ENCODE measurements around the gene ASNS. TPM values are rescaled to one million over a fixed set of nuclear protein-coding genes. Genes with fewer than 3 reads are reported as not detected.
A peak's percentile ranks its signal among the peaks of the same experiment; 100 is the strongest.

Gene ASNS
- total RNA-seq, 1 experiment from 2014 or later = 95.1 TPM

DNA sequence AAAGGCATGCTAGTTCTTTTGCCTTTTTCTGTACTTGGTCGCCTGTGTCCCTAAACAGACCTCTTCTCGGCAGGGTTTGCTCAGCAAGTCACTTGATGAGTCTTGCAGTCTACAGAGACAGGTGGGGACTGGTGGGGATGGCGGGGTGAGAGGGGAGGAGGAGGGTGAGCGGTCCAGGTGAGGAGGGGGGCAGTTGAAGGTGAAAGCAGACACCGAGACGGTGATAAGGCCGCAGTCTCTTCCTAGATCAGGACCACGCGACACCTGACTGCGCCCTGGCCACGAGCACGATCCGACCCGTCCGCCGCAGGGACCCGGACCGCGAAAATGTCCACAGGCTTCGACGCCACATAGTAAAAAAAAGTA, 566 bp downstream of the ASNS start:
- H4K20me1 ChIP-seq (ENCODE audit: control insufficient read depth, insufficient read depth, insufficient read length) = no peaks in the 10 kb centered on the region
- peak overlapping the region; percentile 90 to 96 (median 91); a peak in 6 of 7 replicates for H3K27ac Mint-ChIP-seq
- no peak overlapping the region for H3K23ac ChIP-seq (ENCODE audit: insufficient read length, low read depth, low read length)
- peak; percentile 39 for DNase-seq
- no peak overlapping the region for H4K8ac ChIP-seq (replicated peaks; ENCODE audit: insufficient read length, low read depth, low read length)
- WGBS (ENCODE audit: extremely low coverage, insufficient read length, low lambda C conversion rate) = no CpG with 5 or more reads among the region's 21 CpGs
- no peaks in the 10 kb centered on the region; the same call in 1 of the 2 replicates for H3K27me3 ChIP-seq (ENCODE audit: insufficient read depth, low read length)
- H2BK120ac ChIP-seq (ENCODE audit: low read depth, low read length, poor library complexity, severe bottlenecking) = no peak overlapping the region
- no peak overlapping the region for H2BK5ac ChIP-seq (ENCODE audit: insufficient read length, low read length)
- H3K9ac ChIP-seq (ENCODE audit: extremely low read depth, insufficient read length, low read length) = peak overlapping the region; percentile 86
- H3K27me3 Mint-ChIP-seq (ENCODE audit: low read depth) = peaks cover 43% of the 10 kb centered on the region
- H3K14ac ChIP-seq (ENCODE audit: insufficient read depth, low read length) = peak overlapping the region; percentile 99
- peaks cover 2 to 4% of the 10 kb centered on the region in 2 experiments; a peak in 3 of 5 replicates for H3K9me3 Mint-ChIP-seq
- no peaks in the 10 kb centered on the region for H3K23me2 ChIP-seq (ENCODE audit: insufficient read length, low read depth, low read length, poor library complexity, severe bottlenecking)
- no peak overlapping the region for H2AK5ac ChIP-seq (ENCODE audit: insufficient read length, low read length)
- H3K9me3 ChIP-seq (ENCODE audit: control insufficient read depth, low read depth, low read length) = no peaks in the 10 kb centered on the region
- peak overlapping the region; percentile 96 for H3K18ac ChIP-seq (ENCODE audit: insufficient read length, low read depth, low read length)
- H2BK12ac ChIP-seq (ENCODE audit: insufficient read length, low read depth, low read length) = no peak overlapping the region
- H3K4ac ChIP-seq (ENCODE audit: low read depth, low read length) = no peak overlapping the region
- no peaks in the 10 kb centered on the region for H3K79me1 ChIP-seq (ENCODE audit: insufficient read depth, low read depth, low read length, poor library complexity, severe bottlenecking)
- no peak overlapping the region for H3T11ph ChIP-seq (ENCODE audit: low read length)
- peak overlapping the region; percentile 65 for H3K4me2 ChIP-seq (ENCODE audit: insufficient read depth, insufficient read length, low read length)
- no peak for TF ChIP-seq CTCF (conservative IDR thresholded peaks at IDR 0.05)
- H2BK20ac ChIP-seq (ENCODE audit: low read depth, low read length, poor library complexity, severe bottlenecking) = no peak overlapping the region
- no peak overlapping the region for H2BK15ac ChIP-seq (ENCODE audit: low read depth, low read length)
- H3K56ac ChIP-seq (ENCODE audit: insufficient read length, low read depth, low read length) = no peak overlapping the region
- no peak overlapping the region for H4K5ac ChIP-seq (ENCODE audit: insufficient read length, low read depth, low read length)
- peaks cover 22 to 29% of the 10 kb centered on the region in 2 experiments for H3K4me1 Mint-ChIP-seq
- H3K27ac ChIP-seq (ENCODE audit: insufficient read length, low read depth, low read length) = no peak overlapping the region
- peaks cover 13 to 27% (median 17%) of the 10 kb centered on the region in 3 experiments; a peak in 6 of 7 replicates for H3K36me3 Mint-ChIP-seq (ENCODE audit: insufficient read depth in 1 of 3, low read depth in 3 of 3)
- peak overlapping the region; percentile 90 to 95 for H3K4me3 Mint-ChIP-seq
- no peak overlapping the region for H4K91ac ChIP-seq (ENCODE audit: insufficient read length, low read depth, low read length)
- no peak overlapping the region for H2AFZ ChIP-seq (ENCODE audit: low read length)
- peaks cover 2% of the 10 kb centered on the region; the same call in 1 of the 2 replicates for H3K4me1 ChIP-seq (ENCODE audit: insufficient read depth, low read length)
- H3K79me2 ChIP-seq (ENCODE audit: insufficient read depth, low read length) = no peaks in the 10 kb centered on the region
